SH-SY5Y (cell line): Measurements from ENCODE around the gene SH2D4B.

Source experiments
- GATA2 ChIP-seq: IDR thresholded peaks from 2 replicates; pipeline ENCODE4 v1.6.1; 2011; ENCODE audit warnings: mild to moderate bottlenecking, low read depth, low read length
- GATA3 ChIP-seq: IDR thresholded peaks from 2 replicates; pipeline ENCODE4 v1.6.1; 2011; ENCODE audit warnings: low read depth, mild to moderate bottlenecking, low read length, moderate library complexity

DNA sequence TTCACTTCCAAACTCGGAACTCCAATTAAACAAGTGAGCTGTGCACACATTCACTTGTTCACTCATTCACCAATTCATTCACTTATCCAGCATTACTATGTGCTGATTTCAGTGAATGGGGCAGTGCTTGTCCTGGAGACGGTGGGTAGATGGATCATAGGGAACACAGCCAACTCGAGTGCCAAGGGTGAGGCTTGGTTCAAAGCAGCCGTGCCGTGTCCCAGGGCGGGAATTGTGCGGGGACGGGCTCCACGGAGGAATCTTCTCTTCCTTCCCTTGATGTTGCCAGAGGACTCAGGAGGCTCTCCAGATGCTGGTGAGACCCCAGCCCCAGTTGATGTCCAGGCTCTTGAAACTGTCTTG lies 2.9 kb downstream of the SH2D4B start:
- TF ChIP-seq GATA3: no peak
- TF ChIP-seq GATA2: no peak
